SH-SY5Y (cell line): Measurements from ENCODE around the gene SYNGR2.

Experiments
- GATA2 ChIP-seq: IDR thresholded peaks from 2 replicates; pipeline ENCODE4 v1.6.1; 2011; ENCODE audit warnings: mild to moderate bottlenecking, low read depth, low read length
- GATA3 ChIP-seq: IDR thresholded peaks from 2 replicates; pipeline ENCODE4 v1.6.1; 2011; ENCODE audit warnings: low read depth, mild to moderate bottlenecking, low read length, moderate library complexity

Gene SYNGR2

DNA sequence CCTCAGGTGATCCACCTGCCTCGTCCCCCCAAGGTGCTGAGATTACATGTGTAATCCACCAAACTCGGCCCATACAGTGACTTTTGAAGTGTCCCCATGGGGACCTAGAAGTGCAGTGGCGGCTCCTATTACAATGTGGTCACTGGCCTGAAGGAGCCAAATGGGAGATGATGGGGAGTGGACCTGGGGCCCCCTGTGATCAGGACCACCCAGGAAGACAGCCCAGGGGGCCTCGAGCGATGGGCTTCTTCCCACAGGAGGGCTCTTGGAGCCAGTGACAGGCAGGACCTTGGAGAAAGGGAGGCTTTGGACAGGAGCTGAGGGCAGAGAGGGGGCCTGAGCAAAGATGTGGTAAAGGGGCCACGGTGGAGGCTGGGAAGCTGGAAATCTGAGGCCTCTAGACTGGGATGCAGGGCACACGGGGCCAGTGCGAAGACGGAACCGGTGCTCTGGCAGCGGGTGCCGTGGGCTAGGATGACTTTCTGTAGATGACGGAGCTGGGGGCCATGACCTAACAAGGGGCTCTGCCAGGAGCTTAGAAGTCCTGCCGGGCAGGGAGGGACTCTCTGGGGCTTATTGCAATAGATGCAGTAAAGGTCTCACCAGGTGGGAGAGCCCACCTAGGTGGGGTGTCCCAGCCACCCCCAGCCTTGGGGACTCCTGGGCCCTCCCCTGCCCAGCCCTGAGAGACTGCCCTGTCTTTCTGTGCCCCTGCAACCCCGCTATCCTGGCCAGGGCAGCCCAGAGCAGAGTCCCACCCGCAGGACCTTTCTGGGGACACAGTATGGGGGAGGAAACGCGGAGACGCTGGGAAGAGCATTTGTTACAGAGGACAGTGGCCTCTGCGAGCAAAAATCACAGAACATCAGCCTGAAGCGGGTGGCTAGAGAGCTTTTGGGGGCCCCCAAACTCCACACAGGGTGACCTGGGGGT is 24.9 kb upstream of the SYNGR2 start:
- TF ChIP-seq GATA3 (no peak), GATA2 (no peak)

DNA sequence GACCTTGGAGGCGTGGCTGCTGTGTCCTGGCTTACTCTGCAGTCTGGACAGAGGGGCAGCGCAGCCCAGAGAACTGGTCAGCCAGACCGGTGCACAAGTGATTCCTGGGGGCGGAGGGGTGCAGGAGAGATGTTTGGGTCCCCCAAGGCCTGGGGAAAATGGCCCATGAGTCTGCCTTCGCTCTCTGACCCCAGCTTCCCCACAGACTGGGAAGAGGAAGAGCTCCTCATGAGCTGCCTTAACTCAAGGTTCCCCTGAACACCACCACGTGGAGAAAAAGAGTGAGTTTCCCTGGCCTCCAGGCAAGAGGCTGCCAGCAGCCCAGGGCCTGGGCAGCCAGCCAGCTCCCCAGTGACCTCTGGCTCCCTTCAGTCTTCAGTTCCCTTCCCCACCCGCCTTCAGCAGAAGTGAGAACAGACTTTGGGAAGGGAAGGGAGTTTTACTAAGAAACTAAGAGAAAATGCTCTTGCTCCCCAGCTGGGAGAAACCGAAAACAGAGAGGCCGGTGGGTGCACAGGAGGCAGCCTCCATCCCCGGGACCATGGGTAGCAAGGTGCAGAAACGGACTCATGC is 24.1 kb upstream of the SYNGR2 start:
- TF ChIP-seq GATA3, result no peak
- TF ChIP-seq GATA2, result no peak

- no peak for TF ChIP-seq GATA2
- no peak for TF ChIP-seq GATA3
Observed at GRCh38 chr17:78144736-78145641, 23.4 kb upstream of the SYNGR2 start.

DNA sequence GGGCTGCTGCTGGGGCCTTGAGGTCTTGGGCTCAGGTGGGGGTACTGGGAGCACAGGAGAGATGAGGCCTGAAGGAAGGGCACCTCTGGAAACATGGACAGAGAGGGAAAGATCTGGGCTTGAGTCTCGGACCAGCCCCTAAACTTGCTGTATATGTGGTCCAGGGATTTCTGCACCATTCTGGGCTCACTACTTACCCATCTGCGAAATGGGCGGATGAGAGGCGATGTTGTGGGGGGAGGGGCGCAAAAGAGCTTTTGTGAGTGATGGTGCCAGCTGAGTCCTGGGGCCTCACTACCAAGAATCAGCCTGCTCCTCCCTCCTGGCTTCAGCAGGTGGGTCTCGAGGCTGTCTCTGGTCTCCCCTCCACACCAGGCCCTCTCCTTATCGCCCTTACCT is 21.9 kb upstream of the SYNGR2 start:
- TF ChIP-seq GATA2 (no peak), GATA3 (no peak)

- TF ChIP-seq GATA3 (no peak), GATA2 (no peak)
Observed at GRCh38 chr17:78146881-78147280, 21.5 kb upstream of the SYNGR2 start.

- no peak for TF ChIP-seq GATA3
- TF ChIP-seq GATA2, result no peak
Observed at GRCh38 chr17:78147315-78147998, 20.9 kb upstream of the SYNGR2 start.

DNA sequence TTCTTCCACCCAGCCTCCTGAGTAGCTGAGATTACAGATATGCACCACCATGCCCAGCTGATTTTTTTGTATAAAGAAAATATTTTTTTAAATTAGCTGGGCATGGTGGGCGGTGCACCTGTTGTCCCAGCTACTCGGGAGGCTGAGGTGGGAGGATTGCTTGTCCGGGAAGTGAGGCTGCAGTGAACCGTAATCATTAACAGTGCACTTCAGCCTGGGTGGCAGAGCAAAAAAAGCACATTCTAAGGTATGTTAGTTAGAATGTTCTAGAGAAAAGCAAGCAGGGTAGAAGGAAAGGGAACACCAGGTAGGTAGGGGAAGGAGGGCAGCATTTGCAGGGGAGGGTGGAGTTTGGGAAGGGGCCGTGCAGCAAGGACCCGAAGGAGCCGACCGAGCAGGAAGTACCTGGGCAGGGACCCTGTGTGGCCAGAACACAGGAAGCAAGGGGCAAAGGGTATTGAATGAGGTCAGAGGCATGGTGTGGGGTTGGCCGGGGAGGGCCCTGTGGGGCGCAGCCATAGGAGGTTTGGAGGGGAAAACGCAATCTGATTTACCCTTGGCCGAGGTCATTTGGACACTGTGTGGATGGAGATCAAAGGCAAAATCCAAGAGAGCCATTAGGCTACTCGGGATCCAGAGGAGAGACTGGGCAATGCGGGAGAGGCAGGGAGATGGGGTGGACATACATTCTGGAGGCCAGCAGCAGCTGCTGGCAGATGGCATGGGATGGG is 19.9 kb upstream of the SYNGR2 start:
- TF ChIP-seq GATA3 (no peak), GATA2 (no peak)

DNA sequence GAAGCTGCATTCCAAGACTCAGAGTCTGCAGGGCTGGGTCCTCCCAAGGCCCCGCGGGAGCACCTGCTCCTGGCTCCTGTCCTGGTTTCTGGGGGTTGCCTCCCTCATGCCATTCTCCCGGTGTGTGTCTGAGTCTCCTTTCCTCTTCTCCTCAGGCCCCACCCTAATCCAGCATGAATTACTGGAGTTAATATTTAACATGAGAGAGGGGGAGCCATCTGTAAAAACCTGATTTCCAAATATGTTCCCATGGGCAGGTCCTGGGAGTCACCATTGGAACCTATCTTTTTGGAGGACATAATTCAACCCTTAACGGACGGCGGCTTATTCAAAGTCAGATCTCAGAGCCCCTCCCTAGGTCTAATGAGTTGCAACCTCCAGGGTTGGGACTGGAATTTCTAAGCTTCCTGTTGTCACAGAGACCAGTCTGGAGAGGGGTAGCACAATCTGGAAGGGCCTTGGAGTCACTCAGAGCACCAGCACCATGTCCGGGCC is 16.8 kb upstream of the SYNGR2 start:
- no peak for TF ChIP-seq GATA2
- no peak for TF ChIP-seq GATA3

- no peak for TF ChIP-seq GATA2
- TF ChIP-seq GATA3, result no peak
Observed at GRCh38 chr17:78154903-78155811, 13.2 kb upstream of the SYNGR2 start.

DNA sequence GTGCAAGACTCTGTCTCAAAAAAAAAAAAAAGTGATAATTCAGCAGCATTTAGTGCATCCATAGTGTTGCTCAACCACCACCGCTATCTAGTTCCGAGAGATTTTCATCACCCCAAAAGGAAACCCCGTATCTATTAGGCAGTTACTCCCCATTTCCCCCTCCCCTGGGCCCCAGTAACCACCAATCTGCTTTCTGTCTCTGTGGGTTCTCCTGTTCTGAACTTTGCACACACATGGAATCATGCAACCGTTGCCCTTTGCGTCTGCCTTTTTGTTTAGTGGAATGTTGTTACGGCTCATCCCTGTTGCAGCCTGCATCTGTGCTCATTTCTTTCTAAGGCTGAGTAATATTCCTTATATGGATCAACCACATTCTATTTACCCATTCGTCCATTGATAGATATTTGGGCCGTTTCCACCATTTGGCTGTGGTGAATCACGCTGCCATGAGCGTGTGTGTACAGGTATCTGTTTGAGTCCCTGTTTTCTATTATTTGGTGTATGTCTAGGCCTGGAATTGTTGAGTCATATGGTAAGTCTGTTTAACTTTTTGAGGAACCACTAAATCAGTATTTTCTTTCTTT is 8.7 kb upstream of the SYNGR2 start:
- no peak for TF ChIP-seq GATA2
- no peak for TF ChIP-seq GATA3

DNA sequence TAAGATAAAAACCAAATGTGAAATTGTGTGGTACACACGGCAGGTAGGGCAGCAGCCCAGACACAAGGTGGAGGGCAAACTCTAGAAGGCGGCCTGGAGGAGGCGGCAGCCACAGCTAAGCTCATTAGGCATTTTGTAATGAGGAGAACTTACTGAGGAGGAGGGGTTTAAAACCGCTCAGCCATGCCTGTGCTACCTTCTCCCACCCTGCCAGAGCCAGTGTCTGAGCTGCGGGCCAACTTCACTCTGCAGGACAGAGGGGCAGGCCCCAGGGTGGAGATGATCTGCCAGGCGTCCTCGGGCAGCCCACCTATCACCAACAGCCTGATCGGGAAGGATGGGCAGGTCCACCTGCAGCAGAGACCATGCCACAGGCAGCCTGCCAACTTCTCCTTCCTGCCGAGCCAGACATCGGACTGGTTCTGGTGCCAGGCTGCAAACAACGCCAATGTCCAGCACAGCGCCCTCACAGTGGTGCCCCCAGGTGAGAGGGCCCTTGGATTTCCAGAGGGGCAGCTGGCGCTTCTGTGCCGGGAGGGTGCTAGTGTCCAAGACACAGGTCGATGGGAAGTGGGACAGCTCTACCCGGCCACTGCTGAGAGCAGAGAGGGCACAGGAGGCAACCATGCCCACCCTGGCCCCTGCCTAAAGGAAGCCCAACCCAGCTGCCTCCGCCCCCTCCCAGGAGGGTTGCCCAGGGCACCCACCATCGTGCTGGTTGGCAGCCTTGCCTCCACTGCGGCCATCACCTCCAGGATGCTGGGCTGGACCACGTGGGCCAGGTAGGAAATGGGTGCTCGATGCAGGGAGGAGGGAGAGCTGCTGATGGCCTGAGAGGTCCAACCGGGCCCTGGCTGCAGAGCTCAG is 4.3 kb upstream of the SYNGR2 start:
- TF ChIP-seq GATA2, result no peak
- TF ChIP-seq GATA3, result no peak
